ENCODE measurements around the gene XYLT2. TPM values are rescaled to one million over a fixed set of nuclear protein-coding genes. Genes with fewer than 3 reads are reported as not detected.

The XYLT2 gene
- total and polyA plus RNA-seq, 2 of the 13 experiments (the other 11 are each of a cell fraction or from before 2014, with no cell fraction given) = 17.0 to 22.1 TPM

- TF ChIP-seq ZNF12 (CRISPR knock-in tag; IDR thresholded peaks at IDR 0.05) (no peak; the same call in 1 of the 2 replicates), NFYB (CRISPR knock-in tag; IDR thresholded peaks at IDR 0.05) (no peak), ZNF121 (CRISPR knock-in tag; IDR thresholded peaks at IDR 0.05) (no peak), TFDP2 (CRISPR knock-in tag; IDR thresholded peaks at IDR 0.05) (0 out of 2 replicates have a peak, but pooled peaks have one; percentile 16), TMF1 (CRISPR knock-in tag; IDR thresholded peaks at IDR 0.05; ENCODE audit: low read depth) (no peak), ZNF782 (CRISPR knock-in tag; IDR thresholded peaks at IDR 0.05; ENCODE audit: borderline replicate concordance) (no peak), ZFP82 (CRISPR knock-in tag; IDR thresholded peaks at IDR 0.05; ENCODE audit: borderline replicate concordance) (no peak), SIN3B (IDR thresholded peaks at IDR 0.05; ENCODE audit: low read length) (no peak), ZBTB33 (CRISPR knock-in tag; IDR thresholded peaks at IDR 0.05) (0 out of 2 replicates have a peak, but pooled peaks have one; percentile 19), IKZF1 (IDR thresholded peaks at IDR 0.05) (no peak), TEF (CRISPR knock-in tag; IDR thresholded peaks at IDR 0.05) (no peak), POGK (CRISPR knock-in tag; conservative IDR thresholded peaks at IDR 0.05) (no peak), ZNF142 (CRISPR knock-in tag; IDR thresholded peaks at IDR 0.05) (no peak), POLR2A (IDR thresholded peaks at IDR 0.05; ENCODE audit: insufficient read depth in 1 of 2, low read depth in 2 of 2, low read length in 2 of 2) (peak; percentile 13 to 44; a peak in 1 of 4 replicates), NFATC3 (CRISPR knock-in tag; IDR thresholded peaks at IDR 0.05) (0 out of 2 replicates have a peak, but pooled peaks have one; percentile 46), ZNF784 (CRISPR knock-in tag; IDR thresholded peaks at IDR 0.05; ENCODE audit: borderline replicate concordance) (no peak)
Measured at GRCh38 chr17:50361561-50362480, 15.9 kb downstream of the XYLT2 start (continued).

All from HepG2 (cell line).